GM18508 (cell line): ENCODE results near the gene BLCAP.

Source experiments
- ATAC-seq: cut with Tn5 transposase; IDR thresholded peaks from one replicate; pipeline ENCODE4 v1.9.1; 2021; ENCODE audit warnings: moderate number of reproducible peaks; ENCODE audit not compliant: insufficient read depth, unreplicated experiment

BLCAP gene

DNA sequence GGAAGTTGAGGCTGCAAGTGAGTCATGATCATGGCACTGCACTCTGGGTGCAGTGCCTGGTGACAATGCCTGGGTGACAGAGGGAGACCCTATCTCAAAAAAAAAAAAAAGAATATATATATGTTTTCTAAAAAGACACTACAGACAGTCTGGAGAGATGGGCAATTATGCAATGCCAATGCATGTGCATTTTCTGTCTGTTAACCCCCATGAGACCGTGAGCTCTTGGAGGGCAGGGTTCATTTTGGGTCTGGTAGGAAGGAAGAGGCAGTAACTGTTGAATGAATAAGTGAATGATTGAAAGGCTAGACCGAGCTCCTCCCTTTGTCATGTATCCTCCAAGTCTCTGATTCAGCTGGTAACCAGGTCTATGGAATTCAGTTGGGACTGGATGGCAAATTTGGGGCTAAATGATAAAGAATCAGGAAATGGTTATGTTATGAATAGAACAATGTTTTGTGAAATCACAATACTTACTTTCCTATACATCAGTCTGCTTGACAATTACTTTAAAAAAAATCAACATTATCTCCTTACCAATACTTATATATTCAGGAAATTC is 5.6 kb upstream of the BLCAP start:
- no peak for ATAC-seq

DNA sequence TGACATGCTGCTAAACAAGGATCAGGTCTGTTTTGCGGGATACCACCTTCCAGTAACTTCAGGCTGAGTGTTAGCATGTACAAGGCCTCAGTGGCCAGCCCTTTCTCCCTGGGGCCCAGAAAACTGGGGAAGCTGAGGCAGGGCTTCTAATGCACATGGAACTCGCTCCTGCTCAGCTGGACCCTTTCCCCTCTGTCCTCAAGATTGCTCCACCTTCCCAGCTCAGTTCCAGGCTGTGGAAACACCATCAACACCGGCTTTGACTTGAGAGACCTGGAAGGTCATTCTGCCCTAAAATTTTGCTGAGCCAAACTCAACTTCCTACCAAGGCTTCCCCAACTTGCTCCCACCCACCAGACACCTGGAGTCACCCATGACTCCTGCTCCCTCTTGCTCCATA is 4.2 kb upstream of the BLCAP start:
- ATAC-seq = no peak

DNA sequence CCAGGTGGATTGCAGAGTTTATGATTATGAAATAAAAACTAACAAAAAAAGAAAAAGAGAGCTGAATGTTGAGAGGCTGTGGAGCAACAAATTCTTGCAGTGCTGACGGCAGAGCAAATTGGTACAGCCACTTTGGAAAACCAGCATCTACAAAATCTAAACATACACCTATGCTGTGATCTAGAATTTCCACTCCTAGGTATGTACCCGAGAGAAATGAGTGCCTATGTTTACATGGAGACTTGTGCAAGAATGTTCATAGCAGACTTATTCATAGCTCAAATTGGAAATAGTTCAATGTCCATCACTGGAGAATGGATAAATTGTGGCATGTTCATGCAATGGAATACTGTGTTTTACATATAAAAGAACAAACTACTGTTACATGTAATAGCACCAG is 3.0 kb upstream of the BLCAP start:
- no peak for ATAC-seq

DNA sequence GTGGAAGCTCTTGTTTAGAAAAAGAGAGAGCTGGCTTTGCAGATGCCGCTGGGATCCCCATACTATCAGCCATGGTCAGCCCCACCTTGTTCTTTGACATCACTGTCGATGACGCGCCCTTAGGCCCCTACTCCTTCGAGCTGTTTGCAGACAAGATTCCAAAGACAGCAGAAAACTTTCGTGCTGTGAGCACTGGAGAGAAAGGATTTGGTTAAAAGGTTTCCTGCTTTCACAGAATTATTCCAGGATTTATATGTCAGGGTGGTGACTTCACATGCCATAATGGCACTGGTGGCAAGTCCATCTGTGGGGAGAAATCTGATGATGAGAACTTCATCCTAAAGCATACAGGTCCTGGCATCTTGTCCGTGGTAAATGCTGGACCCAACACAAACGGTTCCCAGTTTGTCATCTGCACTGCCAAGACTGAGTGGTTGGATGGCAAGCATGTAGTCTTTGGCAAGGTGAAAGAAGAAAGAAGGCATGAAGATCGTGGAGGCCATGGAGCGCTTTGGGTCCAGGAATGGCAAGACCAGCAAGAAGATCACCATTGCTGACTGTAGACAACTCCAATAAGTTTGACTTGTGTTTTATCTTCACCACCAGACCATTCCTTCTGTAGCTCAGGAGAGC is 2.4 kb upstream of the BLCAP start:
- no peak for ATAC-seq

DNA sequence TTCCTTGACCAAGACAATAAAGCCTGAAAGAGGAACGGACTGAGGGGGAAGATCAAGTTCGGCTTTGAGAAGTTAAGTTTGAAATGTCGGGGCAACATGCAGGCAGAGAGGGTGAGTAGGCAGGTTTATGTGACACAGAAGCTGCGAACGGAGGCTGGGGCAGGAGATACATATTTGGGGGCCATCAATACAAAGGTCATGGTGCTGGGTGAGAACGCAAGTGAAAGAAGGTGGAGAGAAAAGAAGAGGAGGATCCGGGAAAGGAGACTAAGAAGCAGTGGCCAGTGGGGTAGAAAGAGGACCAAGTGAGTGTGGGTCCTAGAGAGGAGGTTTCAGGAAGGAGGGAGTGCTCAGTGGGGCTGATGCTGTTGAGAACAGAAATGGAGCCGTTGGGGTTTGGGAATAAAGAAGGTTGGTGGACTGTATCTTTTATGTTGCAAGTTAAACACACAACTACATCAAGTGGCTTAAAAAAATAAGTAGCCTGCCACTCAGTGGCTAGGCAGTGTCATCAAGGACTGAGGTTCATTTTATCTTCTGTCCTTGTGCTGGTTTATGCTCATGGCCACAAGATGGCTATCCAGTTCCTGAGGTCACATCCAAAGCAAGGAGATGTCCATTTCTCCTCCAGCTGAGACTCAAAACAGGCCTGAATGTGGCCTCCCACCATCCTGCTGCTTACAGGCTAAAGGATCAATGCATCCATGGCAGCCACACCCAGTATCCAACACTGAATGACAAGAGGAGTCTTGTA is 1.7 kb upstream of the BLCAP start:
- ATAC-seq = no peak

DNA sequence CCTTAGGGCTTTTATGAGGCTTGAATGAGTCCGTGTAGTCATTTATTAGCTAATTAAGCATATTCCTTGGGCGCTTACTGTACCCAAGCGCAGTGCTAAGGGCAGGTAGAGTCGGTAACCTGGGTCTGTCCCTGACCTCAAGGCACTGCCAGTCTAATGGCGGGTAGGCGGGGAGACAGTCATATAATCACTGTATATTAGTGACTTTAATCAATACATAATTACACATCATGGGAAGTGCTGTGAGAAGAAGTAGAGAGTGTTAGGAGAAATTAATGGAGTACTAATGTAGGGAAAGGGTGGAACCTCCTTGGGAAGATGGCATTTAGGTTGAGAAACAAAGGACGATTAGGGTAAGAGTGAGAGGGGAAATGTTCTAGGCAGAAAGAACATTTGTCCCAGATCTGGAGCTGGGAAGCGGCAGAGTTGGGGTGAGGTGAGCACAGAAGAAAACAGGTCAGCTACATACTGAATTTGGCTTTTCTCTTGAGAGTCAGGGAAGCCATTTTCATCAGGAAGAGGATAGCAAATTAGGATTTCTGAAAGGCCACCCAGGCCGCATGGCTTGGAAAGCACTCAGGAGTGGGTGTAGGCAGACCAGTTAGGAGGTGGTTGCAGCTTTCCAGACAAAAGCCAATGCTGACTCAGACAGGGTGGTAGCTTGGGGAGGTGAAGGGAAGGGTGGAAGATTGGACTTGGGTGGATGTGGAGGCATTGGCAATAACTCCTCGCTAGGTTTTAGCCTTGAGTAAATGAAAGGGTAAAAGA is 954 bp upstream of the BLCAP start:
- ATAC-seq = no peak

DNA sequence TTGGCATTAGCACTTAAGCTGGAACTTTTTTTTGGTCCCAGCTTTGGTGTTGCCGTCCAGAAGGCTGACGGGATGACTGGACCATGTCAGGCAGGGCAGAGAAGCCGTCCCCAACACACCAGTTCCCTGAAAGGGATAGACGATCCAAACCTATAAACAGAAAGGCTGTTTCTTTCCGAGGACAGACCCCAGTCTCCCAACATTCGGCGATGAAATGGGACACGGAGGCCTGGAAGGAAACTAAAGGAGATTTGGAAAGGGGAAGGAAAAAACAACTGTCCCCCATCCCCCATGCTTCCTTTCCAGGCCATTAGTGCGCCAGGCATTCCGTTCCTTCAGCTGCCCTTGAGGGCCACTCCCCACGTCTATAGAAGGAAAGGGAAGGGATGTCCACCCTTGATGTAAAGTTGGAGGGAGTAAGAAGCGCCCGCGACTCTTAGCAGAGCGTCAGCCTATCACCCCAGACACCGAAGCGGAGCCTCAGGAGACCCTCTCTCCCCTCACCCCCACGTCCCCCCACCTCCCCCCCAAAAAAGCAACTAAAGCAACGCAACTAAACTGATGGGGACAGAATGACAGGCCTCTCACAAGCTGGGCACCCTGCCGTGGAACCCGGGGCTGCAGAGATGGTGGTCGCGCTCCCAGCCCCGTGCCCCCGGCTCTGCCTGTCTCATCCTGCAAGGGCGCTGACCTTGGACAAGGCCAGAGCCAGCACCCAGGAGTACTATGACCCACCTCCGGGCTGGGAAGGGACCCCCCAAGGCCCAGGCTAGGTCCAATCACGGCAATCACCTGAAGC is 638 bp downstream of the BLCAP start:
- ATAC-seq = no peak

DNA sequence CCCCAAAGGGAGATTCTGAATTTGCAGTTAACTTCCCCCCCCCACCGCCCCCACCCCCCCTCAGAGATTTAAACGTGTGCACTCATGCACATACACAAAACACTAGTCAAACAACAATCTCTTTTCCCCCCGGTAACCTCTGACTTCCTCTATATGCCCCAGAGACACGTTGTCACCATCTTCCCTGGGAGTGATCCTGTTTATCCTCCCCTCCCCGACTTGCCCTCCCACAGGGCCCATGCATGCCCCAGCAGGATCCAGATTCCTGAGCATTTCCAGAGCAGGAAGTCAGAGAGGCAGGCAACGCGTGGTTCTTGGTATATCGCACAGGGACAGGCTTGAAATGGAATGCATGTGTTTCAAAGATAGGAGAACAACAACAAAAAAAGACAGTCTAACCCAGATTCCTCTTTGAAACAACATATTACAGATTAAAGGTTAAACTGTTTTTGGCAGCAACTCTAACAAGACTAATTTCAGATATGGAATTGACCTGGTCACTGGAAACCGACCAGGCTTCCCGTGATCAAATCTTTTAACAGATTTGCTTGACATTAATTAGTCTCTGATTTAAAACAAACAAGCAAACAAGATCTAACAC is 1.3 kb downstream of the BLCAP start:
- ATAC-seq = no peak

DNA sequence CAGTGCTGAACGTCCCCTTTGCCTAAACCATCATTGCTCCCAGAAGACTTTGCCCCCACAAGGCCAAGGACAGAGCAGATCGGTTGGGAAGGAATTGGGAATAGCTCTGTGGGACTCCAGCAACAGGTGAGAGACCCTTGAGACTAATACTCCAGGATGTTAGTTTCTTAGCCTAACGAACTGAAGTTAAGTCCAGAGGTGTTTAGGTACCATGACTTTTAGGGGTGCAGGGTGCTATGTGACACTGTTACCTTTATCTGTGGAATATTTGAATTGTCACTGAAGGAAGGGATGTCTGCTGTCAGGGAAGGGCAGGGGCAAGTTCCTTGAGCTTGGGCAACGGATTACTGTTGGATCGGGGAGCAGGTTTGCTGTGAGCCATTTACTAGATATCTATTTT is 1.9 kb downstream of the BLCAP start:
- ATAC-seq = no peak

DNA sequence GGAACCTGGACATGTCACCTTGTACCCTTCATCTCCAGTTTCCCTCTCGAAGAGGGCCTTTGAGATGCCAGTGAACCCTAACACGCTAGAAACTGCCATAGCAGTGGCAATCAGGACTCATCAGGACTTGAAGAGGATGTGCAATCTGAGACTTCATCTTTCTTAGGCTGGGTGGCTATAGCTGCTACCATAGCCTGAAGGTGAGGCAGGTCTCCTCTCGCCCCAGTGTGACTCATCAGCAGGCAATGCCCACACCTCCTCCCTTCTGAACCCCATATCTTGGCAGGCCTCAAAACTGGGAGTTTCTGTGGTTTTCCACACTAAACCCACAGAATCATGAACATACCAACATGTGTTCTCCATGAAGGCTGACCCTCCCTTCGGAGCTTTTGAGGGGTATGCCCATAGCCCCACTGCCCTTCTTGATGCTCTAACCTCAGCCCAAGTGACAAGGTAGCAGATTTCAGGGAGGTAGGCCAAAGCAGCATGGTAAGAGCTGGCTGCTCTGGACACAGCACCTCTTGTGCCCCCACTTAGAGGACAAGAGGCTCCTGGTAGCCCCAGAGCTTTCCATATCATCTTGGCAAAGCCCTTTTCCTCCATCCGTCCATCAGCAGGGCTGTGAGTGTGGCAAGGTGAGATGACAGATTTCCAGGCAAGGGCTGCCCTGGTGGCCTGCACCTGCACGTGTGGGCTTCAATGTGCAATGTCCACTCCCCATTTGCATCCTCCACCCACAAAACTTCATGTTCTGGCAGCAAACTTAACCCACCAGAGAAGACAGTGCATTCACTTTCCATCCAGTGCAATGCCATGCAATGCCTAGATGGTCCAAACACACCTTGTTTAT is 2.6 kb downstream of the BLCAP start:
- no peak for ATAC-seq

DNA sequence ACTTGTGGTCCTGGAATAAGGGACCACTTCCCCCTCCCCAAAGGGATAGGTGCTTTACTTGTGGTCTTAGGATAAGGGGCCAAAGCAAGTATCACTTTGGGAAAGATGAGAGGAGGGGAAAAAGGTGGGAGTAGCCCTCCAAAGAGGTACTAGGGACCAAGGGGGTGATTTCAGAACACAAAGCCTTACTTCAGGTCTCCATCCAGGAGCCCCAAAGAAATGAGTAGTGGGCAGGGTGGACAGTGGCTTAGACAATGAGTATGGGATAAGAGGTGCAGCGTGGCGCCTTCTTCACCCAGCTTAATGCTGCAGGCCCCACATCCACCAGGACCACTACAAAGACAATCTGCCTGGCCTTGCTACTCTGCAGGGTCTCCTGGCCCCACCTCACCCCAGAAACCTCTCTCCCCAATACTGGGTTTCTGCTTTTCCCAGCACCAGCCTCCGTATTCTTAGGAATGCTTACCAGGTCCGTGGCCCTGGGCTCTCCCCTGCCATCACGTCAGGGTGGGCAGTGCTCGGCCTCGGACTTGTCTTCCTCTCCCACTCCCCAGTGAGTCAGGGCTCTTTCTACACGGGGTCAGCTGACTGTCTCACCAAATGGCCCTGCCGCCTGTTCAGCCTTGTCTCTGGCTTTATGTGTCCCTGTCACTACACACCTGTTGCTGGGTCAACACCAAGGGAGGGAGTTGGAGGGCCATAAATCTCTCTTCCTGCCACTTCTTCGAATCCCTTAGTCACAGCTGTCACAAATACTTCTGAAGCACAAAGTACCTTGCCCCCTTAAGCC is 3.6 kb downstream of the BLCAP start:
- ATAC-seq = no peak

DNA sequence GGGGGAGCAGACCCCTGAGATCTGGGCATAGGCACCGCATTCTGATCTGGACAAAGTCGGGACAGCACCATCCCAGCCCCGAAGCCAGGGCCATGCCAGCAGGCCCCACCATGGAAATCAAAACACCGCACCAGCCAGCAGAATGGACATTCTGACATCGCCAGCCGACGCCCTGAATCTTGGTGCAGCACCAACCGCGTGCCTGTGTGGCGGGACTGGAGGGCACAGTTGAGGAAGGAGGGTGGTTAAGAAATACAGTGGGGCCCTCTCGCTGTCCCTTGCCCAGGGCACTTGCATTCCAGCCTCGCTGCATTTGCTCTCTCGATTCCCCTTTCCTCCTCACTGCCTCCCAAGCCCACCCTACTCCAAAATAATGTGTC is 4.7 kb downstream of the BLCAP start:
- ATAC-seq = no peak

DNA sequence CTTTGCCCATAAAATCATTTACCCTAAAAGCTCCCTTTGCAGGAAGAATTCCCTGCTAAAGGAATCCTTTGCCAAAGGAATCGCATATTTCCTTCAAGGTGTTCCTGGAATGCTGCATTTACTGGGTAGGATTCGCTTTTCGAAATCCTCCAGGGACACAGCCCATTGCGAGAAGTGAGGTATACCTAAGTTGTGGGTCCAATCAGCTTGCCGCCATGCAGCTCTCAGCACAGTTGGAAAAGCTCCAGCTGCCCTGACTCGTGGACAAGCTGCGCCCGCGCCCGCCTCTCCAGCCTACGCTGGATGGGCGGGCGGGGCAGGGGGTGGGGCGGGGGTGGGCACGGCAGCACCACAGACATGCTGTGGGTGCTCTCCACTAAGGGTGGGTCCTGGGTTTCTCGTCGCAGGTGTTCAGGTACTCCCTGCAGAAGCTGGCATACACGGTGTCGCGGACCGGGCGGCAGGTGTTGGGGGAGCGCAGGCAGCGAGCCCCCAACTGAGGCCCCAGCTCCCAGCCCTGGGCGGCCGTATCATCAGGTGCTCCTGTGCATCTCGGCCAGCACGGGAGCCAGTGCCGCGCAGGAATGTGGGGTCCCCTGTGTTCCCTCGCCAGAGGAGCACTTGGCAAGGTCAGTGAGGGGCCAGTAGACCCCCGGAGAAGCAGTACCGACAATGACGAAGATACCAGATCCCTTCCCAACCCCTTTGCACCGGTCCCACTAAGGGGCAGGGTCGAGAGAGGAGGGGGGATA is 5.2 kb downstream of the BLCAP start:
- ATAC-seq = no peak

DNA sequence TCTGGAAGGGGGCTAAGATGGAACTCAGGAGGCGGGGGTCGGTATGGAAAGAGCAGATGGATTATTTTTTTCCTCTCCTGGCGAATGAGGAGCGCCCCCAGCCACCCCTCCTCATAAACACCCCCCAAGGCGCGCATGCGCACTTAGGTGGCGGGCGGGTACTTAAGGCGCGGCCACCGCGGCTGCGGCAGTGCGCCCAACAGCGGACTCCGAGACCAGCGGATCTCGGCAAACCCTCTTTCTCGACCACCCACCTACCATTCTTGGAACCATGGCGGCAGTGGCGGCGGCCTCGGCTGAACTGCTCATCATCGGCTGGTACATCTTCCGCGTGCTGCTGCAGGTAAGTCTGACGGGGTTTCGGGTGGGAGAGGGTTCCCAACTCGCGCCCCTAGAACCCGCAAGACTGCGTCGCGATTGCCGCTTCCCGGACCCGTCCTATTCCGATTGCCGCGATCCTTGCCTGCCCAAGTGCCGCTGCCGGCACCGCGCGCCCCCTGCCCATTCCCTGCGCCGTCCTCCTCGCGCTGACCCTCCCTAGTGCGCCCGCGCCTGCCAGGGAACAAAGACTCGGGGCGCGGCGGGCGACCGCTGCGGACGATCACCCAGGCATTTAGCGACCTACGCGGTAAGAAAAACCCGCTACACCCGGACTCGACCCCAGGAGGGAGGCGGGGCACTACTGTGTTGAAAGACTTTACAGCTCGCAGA is 6.5 kb downstream of the BLCAP start, which contains the start of gene NNAT:
NNAT (plus strand) TSS at position 190 of the 711 bp plus-strand sequence; CDS start at position 272, 82 bp downstream.
- ATAC-seq = no peak

DNA sequence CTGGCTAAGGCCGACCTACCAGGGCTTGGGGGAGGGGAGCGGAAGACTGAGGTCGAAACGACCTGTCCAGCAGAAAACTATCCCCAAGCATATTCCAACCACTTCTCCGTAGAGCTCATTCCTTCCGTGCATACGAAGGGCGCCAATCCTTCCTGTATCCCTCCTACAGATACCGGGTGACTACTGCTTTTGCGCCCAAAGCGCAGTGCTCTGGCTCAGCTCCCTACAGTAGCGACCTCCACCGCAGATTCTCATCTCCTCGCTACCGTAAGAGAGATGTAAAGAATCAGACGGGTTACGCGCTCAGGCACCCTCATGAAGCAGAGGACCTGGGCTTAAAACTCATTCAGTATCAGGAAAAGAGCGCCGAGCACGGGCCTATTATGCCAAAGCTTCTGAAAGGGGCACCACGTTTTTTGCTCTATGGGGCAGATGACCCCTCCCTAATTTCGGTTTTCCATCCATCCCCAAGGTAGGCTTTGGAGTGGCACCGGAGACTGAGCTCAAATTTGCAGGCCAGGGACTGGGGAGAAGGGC is 7.2 kb downstream of the BLCAP start:
- no peak for ATAC-seq

DNA sequence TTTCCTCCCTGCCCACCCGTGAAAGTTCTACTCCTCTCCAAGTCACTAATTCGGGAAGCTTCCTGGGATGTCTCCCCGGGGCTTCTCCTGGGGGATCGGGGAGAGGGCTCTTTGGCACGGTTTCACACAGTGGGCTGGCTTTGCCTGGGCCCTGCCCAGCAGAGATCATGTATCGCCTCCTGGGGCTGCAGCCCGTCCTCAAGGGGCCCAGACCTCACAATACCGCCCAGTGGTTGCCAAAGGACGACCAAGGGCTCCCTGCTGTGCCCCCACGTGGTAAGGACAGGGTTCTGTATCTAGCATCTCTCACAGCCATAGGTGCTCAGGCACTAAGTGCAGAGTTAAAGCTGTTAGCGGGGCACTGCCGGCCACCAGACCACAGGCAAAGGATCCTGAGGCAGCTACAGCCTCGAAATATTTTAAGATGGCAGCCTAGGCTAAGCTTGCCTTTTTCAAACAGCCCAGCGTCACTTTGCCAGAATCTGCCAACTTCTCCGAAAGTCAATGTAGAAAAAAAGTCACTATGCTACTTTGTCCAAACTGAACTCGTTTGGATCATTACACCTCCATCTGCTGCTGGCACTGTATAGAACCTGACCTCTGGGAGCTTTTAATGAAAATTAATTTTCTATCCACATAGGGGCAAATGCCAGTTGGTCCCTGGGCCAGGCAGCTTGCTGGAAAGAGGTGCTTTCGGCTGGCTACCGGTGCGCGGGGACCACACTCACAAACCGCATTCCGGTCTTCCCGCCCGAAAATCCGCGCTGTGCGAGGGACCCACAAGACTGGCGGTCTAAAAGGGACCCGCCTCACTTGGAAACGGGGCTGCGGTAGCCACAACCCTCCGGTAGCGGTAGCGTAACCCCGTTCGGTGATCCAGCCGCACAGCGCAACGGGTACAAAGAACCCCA is 7.9 kb downstream of the BLCAP start:
- ATAC-seq = no peak
